Endothelial cell of umbilical vein (primary cell): ENCODE data around the gene SPON1. TPM values are rescaled to one million over a fixed set of nuclear protein-coding genes. Genes with fewer than 3 reads are reported as not detected.

Experiments used
- BruUV-seq: library from RNA; stranded (reverse); fragments of 400-500 nt; replicated peaks from 2 replicates; lab custom pipeline; 2021; lab: Mats Ljungman, UMichigan
- CTCF ChIA-PET: fragments of 300-600, 350-600 bp; sonication (Branson Sonifier 250); formaldehyde crosslinking; loops from one replicate; lab custom pipeline; 2021; ENCODE audit warnings: antibody characterized with exemption, inconsistent platforms; lab: Charles Lee
- POLR2A ChIA-PET: fragments of 300-600, 350-600 bp; sonication (Branson Sonifier 250); formaldehyde crosslinking; loops from one replicate; lab custom pipeline; 2021; ENCODE audit warnings: antibody characterized with exemption, inconsistent platforms; lab: Charles Lee
- DNase-seq: peaks from one replicate; pipeline ENCODE4 v3.0.0-alpha.2; 2011; ENCODE audit warnings: low read depth, low spot score
- FAIRE-seq: peaks from 2 replicates; lab custom pipeline; 2011; peaks lifted over from hg19 to GRCh38; lab: Jason Lieb, UNC
- H2AFZ ChIP-seq: 2 replicates; pipeline ENCODE4 v1.6.0; 2012; ENCODE audit warnings: low read depth, low read length, control low read depth, inconsistent platforms
- H3K27ac ChIP-seq: 2 replicates; pipeline ENCODE4 v1.5.1; 2011; ENCODE audit warnings: low read depth, mild to moderate bottlenecking, control low read depth, low read length, moderate library complexity; ENCODE audit not compliant: insufficient read depth
- H3K27me3 ChIP-seq, 2 experiments: 2 replicates each; pipeline versions ENCODE4 v1.6.0 to v1.6.1; 2011; ENCODE audit warnings: low read length in 2 of 2, mixed read lengths in 1 of 2; ENCODE audit not compliant: control insufficient read depth in 2 of 2, insufficient read depth in 2 of 2
- H3K36me3 ChIP-seq, 2 experiments: 2 replicates in 1 of 2; 3 replicates in 1 of 2; pipeline ENCODE4 v1.5.1; 2011; ENCODE audit warnings: low read length in 2 of 2, mild to moderate bottlenecking in 1 of 2, moderate library complexity in 1 of 2; ENCODE audit not compliant: control insufficient read depth in 2 of 2, insufficient read depth in 2 of 2; ENCODE audit errors: extremely low read depth in 1 of 2
- H3K4me1 ChIP-seq: 3 replicates; pipeline ENCODE4 v1.5.1; 2011; ENCODE audit warnings: mild to moderate bottlenecking, low read length; ENCODE audit not compliant: control insufficient read depth, insufficient read depth; ENCODE audit errors: extremely low read depth
- H3K4me2 ChIP-seq: 2 replicates; pipeline ENCODE4 v1.6.1; 2011; ENCODE audit warnings: low read length, control low read depth, mixed read lengths; ENCODE audit not compliant: insufficient read depth
- H3K4me3 ChIP-seq, 3 experiments: fragments of 200-600 bp in 1 of 3; sonication (generic), shearing (Covaris generic) in 1 of 3; replicated peaks in 1 of 3; 2 replicates each; pipeline ENCODE4 v1.5.1; 2011 to 2016; ENCODE audit warnings: control low read depth in 3 of 3, low read length in 3 of 3, mild to moderate bottlenecking in 2 of 3, inconsistent platforms in 1 of 3, low read depth in 1 of 3, moderate library complexity in 1 of 3; ENCODE audit not compliant: insufficient read depth in 1 of 3
- H3K79me2 ChIP-seq: 2 replicates; pipeline ENCODE4 v1.6.0; 2012; ENCODE audit warnings: low read length, inconsistent platforms; ENCODE audit not compliant: control insufficient read depth, insufficient read depth
- H3K9ac ChIP-seq: replicated peaks from 2 replicates; pipeline ENCODE3; 2011; ENCODE audit warnings: low read length, control low read depth; ENCODE audit not compliant: insufficient read depth; ENCODE audit errors: extremely low read depth
- H3K9me1 ChIP-seq: replicated peaks from 3 replicates; pipeline ENCODE4 v1.6.0; 2011; ENCODE audit warnings: mild to moderate bottlenecking, low read length; ENCODE audit not compliant: control insufficient read depth, insufficient read depth; ENCODE audit errors: extremely low read depth
- H3K9me3 ChIP-seq: replicated peaks from 2 replicates; pipeline ENCODE4 v1.5.1; 2012; ENCODE audit warnings: low read length, inconsistent platforms; ENCODE audit not compliant: control insufficient read depth, insufficient read depth
- H4K20me1 ChIP-seq: replicated peaks from 2 replicates; pipeline ENCODE3; 2011; ENCODE audit warnings: mild to moderate bottlenecking, low read length; ENCODE audit not compliant: control insufficient read depth, insufficient read depth; ENCODE audit errors: extremely low read depth
- EZH2 ChIP-seq: IDR thresholded peaks from 2 replicates; pipeline ENCODE4 v1.6.1; 2012; ENCODE audit warnings: borderline replicate concordance, low read depth, mild to moderate bottlenecking, moderate library complexity, low read length, inconsistent platforms; ENCODE audit not compliant: severe bottlenecking
- FOS ChIP-seq: IDR thresholded peaks from 2 replicates; pipeline ENCODE4 v1.6.1; 2011; ENCODE audit warnings: mild to moderate bottlenecking, low read length, moderate library complexity, borderline replicate concordance; ENCODE audit not compliant: insufficient read depth
- GATA2 ChIP-seq: IDR thresholded peaks from 2 replicates; pipeline ENCODE4 v1.7.0; 2011; ENCODE audit warnings: low read depth, mild to moderate bottlenecking, moderate library complexity, mixed read lengths, low read length; ENCODE audit not compliant: insufficient read length, insufficient read depth
- JUN ChIP-seq: IDR thresholded peaks from 2 replicates; pipeline ENCODE4 v1.6.1; 2011; ENCODE audit warnings: borderline replicate concordance, low read depth; ENCODE audit not compliant: insufficient read length, insufficient read depth
- MYC ChIP-seq: IDR thresholded peaks from one replicate; pipeline ENCODE4 v1.6.1; 2011; ENCODE audit warnings: mild to moderate bottlenecking, low read depth, low read length
- POLR2A ChIP-seq: IDR thresholded peaks from 2 replicates; pipeline ENCODE4 v1.6.1; 2012; ENCODE audit warnings: low read depth, mild to moderate bottlenecking, control low read depth, low read length
- dilution Hi-C: fragments of 300-500 bp; cut with MboI; formaldehyde crosslinking; loops from one replicate; pipeline ENCODE4 v1.15.0; 2019; ENCODE audit warnings: low sequenced_read_pairs; ENCODE audit not compliant: extremely low pct_ligation_motif_present
- intact Hi-C: fragments of 100-400 bp; cut with micrococcal nuclease; formaldehyde crosslinking; loops from one replicate; pipeline ENCODE4 v1.10.0; 2022
- polyA plus RNA-seq, 4 experiments: library from polyadenylated mRNA; depleted of rRNA in 3 of 4; stranded (reverse) in 3 of 4; unstranded in 1 of 4; fragments of >200 nt; gene quantifications; 2 replicates each; pipeline versions ENCODE4 v1.2.1 to v1.2.3, GENCODE V29; 2011 to 2012; ENCODE audit warnings: missing spikeins in 1 of 4
- total RNA-seq: library from RNA; stranded (reverse); gene quantifications from 2 replicates; pipeline ENCODE4 v1.2.3, GENCODE V29; 2021
- TF ChIP-seq, protein P1 (sequence below): IDR thresholded peaks from 2 replicates; pipeline ENCODE4 v1.6.1; 2011; ENCODE audit not compliant: insufficient read depth, insufficient read length
- TF ChIP-seq, protein P2 (sequence below), 2 donors: IDR thresholded peaks; 1 replicate in 1 of 2; 2 replicates in 1 of 2; pipeline ENCODE4 v1.5.1; 2011; ENCODE audit warnings: low read length in 2 of 2, mild to moderate bottlenecking in 2 of 2, moderate library complexity in 2 of 2, control low read depth in 1 of 2, inconsistent platforms in 1 of 2, low read depth in 1 of 2; ENCODE audit not compliant: insufficient read depth in 1 of 2; ENCODE audit errors: extremely low read depth in 1 of 2

The SPON1 gene
- total and polyA plus RNA-seq, 2 donors (not counting 3 experiments of a cell fraction or from before 2014, with no cell fraction given), result 0.31 TPM; not detected in 1

- H3K9me1 ChIP-seq, result no peaks in the 10 kb centered on the region
- no TSS peak for BruUV-seq
- no peaks in the 10 kb centered on the region for H3K9me3 ChIP-seq
- no peaks in the 10 kb centered on the region for H3K4me1 ChIP-seq
- H3K27me3 ChIP-seq, result peaks cover 36 to 65% of the 10 kb centered on the region in 2 experiments
- dilution Hi-C loops, result no loop called here
- H3K4me3 ChIP-seq, result no peak overlapping the region
- no peak overlapping the region for H3K4me2 ChIP-seq
- ChIA-PET POLR2A (no interaction called here), CTCF (interaction anchor here (0.6 to 1.8 kb wide), 4 partner anchors 8 to 491 kb away, joined by 3 to 8 read pairs (median 4); no protein-coding TSS in a partner anchor)
- no peaks in the 10 kb centered on the region for H3K36me3 ChIP-seq
- H4K20me1 ChIP-seq, result no peaks in the 10 kb centered on the region
- H3K27ac ChIP-seq, result no peak overlapping the region
- no peaks in the 10 kb centered on the region for H3K79me2 ChIP-seq
- DNase-seq, result no peak
- TF ChIP-seq GATA2 (no peak), JUN (no peak), FOS (no peak), MYC (no peak), EZH2 (no peak), POLR2A (no peak)
- TF ChIP-seq, protein P1, sequence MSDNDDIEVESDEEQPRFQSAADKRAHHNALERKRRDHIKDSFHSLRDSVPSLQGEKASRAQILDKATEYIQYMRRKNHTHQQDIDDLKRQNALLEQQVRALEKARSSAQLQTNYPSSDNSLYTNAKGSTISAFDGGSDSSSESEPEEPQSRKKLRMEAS, result no peak
- TF ChIP-seq, protein P2, sequence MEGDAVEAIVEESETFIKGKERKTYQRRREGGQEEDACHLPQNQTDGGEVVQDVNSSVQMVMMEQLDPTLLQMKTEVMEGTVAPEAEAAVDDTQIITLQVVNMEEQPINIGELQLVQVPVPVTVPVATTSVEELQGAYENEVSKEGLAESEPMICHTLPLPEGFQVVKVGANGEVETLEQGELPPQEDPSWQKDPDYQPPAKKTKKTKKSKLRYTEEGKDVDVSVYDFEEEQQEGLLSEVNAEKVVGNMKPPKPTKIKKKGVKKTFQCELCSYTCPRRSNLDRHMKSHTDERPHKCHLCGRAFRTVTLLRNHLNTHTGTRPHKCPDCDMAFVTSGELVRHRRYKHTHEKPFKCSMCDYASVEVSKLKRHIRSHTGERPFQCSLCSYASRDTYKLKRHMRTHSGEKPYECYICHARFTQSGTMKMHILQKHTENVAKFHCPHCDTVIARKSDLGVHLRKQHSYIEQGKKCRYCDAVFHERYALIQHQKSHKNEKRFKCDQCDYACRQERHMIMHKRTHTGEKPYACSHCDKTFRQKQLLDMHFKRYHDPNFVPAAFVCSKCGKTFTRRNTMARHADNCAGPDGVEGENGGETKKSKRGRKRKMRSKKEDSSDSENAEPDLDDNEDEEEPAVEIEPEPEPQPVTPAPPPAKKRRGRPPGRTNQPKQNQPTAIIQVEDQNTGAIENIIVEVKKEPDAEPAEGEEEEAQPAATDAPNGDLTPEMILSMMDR (IDR thresholded peaks at IDR 0.05; ENCODE audit: extremely low read depth in 1 of 2, insufficient read depth in 1 of 2, low read depth in 1 of 2, low read length in 2 of 2), result no peak
- no peak for FAIRE-seq
- intact Hi-C loops, result loop anchor here (10.0 kb wide), 1 partner anchor 468 kb away; no protein-coding TSS in a partner anchor
- no peak overlapping the region for H2AFZ ChIP-seq
- H3K9ac ChIP-seq, result no peak overlapping the region
These were observed 9.9 kb upstream of the SPON1 start for GRCh38 chr11:13952668-13953067.
